NCI-H1048 (cell line): Measurements from ENCODE around the gene TPM1.

Experiments used
- DNase-seq: peaks from one replicate; lab custom pipeline; 2025; lab: John Stamatoyannopoulos, UW

TPM1 gene

GRCh38 chr15:63041402-63041973 is 1.1 kb upstream of the TPM1 start:
- DNase-seq = no peak

GRCh38 chr15:63042877-63043334 is 359 bp downstream of the TPM1 start:
- no peak for DNase-seq

GRCh38 chr15:63043335-63044076 is 959 bp downstream of the TPM1 start:
- no peak for DNase-seq

GRCh38 chr15:63044077-63044644 is 1.6 kb downstream of the TPM1 start:
- no peak for DNase-seq

GRCh38 chr15:63044645-63045464 is 2.3 kb downstream of the TPM1 start:
- DNase-seq = no peak

GRCh38 chr15:63045465-63045840 is 2.9 kb downstream of the TPM1 start:
- no peak for DNase-seq

GRCh38 chr15:63045879-63046278 is 3.3 kb downstream of the TPM1 start:
- no peak for DNase-seq

- no peak for DNase-seq
These were observed 4.6 kb downstream of the TPM1 start for GRCh38 chr15:63046917-63047760.

- no peak for DNase-seq
These were observed 5.2 kb downstream of the TPM1 start for GRCh38 chr15:63047792-63048114.

GRCh38 chr15:63048115-63048775 is 5.7 kb downstream of the TPM1 start:
- DNase-seq = peak; percentile 81

- DNase-seq = peak; percentile 46
These were observed 6.5 kb downstream of the TPM1 start for GRCh38 chr15:63048776-63049665.

- no peak for DNase-seq
These were observed 7.3 kb downstream of the TPM1 start for GRCh38 chr15:63049783-63050371.

GRCh38 chr15:63050731-63051155 is 8.2 kb downstream of the TPM1 start:
- no peak for DNase-seq

- DNase-seq = peak; percentile 74
These were observed 8.9 kb downstream of the TPM1 start for GRCh38 chr15:63051156-63052066.

GRCh38 chr15:63052077-63052841 is 9.7 kb downstream of the TPM1 start:
- no peak for DNase-seq

- DNase-seq = no peak
These were observed 10.6 kb downstream of the TPM1 start for GRCh38 chr15:63052961-63053698.

GRCh38 chr15:63054281-63054683 is 11.7 kb downstream of the TPM1 start:
- no peak for DNase-seq
